KMS-11 (cell line): ENCODE results near the gene ZIC2.
"Not testable (repeated sequence)": the region's sequence is repeated elsewhere in the genome, so short reads cannot be mapped to it uniquely, and the experiment has no call there.

ENCODE experiments used
- H2AFZ ChIP-seq: fragments of 200-600 bp; sonication (generic); 2 replicates; pipeline ENCODE4 v1.6.1; 2016; ENCODE audit warnings: antibody characterized with exemption, mixed run types, low read depth
- H3K27ac ChIP-seq: fragments of 200-600 bp; sonication (generic); 2 replicates; pipeline ENCODE4 v1.6.1; 2016; ENCODE audit warnings: mild to moderate bottlenecking, mixed run types
- H3K27me3 ChIP-seq: fragments of 200-600 bp; sonication (generic); 2 replicates; pipeline ENCODE4 v1.6.1; 2017; ENCODE audit warnings: mild to moderate bottlenecking, low read depth, mixed run types, moderate library complexity; ENCODE audit not compliant: insufficient read depth
- H3K36me3 ChIP-seq: fragments of 200-600 bp; sonication (generic); 2 replicates; pipeline ENCODE4 v1.6.1; 2017; ENCODE audit warnings: mild to moderate bottlenecking, mixed run types; ENCODE audit not compliant: insufficient read depth
- H3K4me1 ChIP-seq: fragments of 200-600 bp; sonication (generic); 2 replicates; pipeline ENCODE4 v1.6.1; 2016; ENCODE audit warnings: mild to moderate bottlenecking, low read depth, mixed run types; ENCODE audit not compliant: poor library complexity, severe bottlenecking
- H3K4me2 ChIP-seq: fragments of 200-600 bp; sonication (generic); 2 replicates; pipeline ENCODE4 v1.7.0; 2016; ENCODE audit warnings: mild to moderate bottlenecking, mixed run types
- H3K4me3 ChIP-seq: fragments of 200-600 bp; sonication (generic); IDR thresholded peaks from 2 replicates; pipeline ENCODE4 v1.6.1; 2017; ENCODE audit warnings: low read depth, low read length, mixed read lengths; ENCODE audit not compliant: insufficient read depth
- H3K79me2 ChIP-seq: fragments of 200-600 bp; sonication (generic); 2 replicates; pipeline ENCODE4 v1.6.1; 2016; ENCODE audit warnings: low read depth, mixed run types; ENCODE audit not compliant: insufficient read depth
- H3K9ac ChIP-seq: fragments of 200-600 bp; sonication (generic); 2 replicates; pipeline ENCODE4 v1.6.1; 2016; ENCODE audit warnings: mild to moderate bottlenecking, mixed run types
- H4K20me1 ChIP-seq: fragments of 200-600 bp; sonication (generic); 2 replicates; pipeline ENCODE4 v1.6.1; 2016; ENCODE audit warnings: mild to moderate bottlenecking, mixed run types; ENCODE audit not compliant: insufficient read depth
- CTCF ChIP-seq: fragments of 200-600 bp; sonication (generic); conservative IDR thresholded peaks from 2 replicates; pipeline ENCODE4 v1.6.1; 2017; ENCODE audit warnings: low read depth, mild to moderate bottlenecking, antibody characterized with exemption, low read length, moderate library complexity, mixed read lengths

The ZIC2 gene

GRCh38 chr13:100029933-100030332, 48.3 kb downstream of the ZIC2 start:
- Histone ChIP-seq H2AFZ (no peak overlapping the region), H3K36me3 (no peaks in the 10 kb centered on the region), H3K27me3 (no peaks in the 10 kb centered on the region), H3K79me2 (no peaks in the 10 kb centered on the region), H3K4me3 (no peak overlapping the region), H3K9ac (no peak overlapping the region), H3K27ac (no peak overlapping the region), H4K20me1 (no peaks in the 10 kb centered on the region), H3K4me1 (no peaks in the 10 kb centered on the region), H3K4me2 (no peak overlapping the region)
- TF ChIP-seq CTCF = no peak

DNA sequence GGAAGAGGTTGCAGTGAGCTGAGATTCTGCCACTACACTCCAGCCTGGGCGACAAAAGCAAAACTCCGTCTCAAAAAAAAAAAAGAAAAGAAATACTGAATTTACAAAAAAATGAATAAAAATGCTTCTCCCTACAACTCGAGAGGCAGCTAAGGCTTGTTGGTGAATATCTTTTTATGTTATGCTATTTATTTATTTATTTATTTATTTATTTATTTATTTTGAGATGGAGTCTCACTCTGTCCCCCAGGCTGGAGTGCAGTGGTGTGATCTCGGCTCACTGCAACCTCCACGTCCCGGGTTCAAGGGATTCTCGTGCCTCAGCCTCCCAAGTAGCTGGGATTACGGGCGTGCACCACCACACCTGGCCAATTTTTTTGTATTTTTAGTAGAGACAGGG, 51.1 kb downstream of the ZIC2 start:
- H4K20me1 ChIP-seq, H3K4me1 ChIP-seq, H3K9ac ChIP-seq, H3K79me2 ChIP-seq, H2AFZ ChIP-seq, H3K4me2 ChIP-seq, H3K27me3 ChIP-seq, H3K36me3 ChIP-seq, H3K4me3 ChIP-seq, H3K27ac ChIP-seq: not testable (repeated sequence)

- TF ChIP-seq CTCF = no peak
- no peak overlapping the region for H3K4me2 ChIP-seq
- no peaks in the 10 kb centered on the region for H4K20me1 ChIP-seq
- H3K27me3 ChIP-seq = no peaks in the 10 kb centered on the region
- H3K36me3 ChIP-seq = no peaks in the 10 kb centered on the region
- H2AFZ ChIP-seq = no peak overlapping the region
- H3K27ac ChIP-seq = no peak overlapping the region
- H3K4me3 ChIP-seq = no peak overlapping the region
- H3K4me1 ChIP-seq = no peaks in the 10 kb centered on the region
- H3K9ac ChIP-seq = no peak overlapping the region
- H3K79me2 ChIP-seq = no peaks in the 10 kb centered on the region
Measured at GRCh38 chr13:100035936-100036335, 54.4 kb downstream of the ZIC2 start.
